Right lobe of liver (tissue), 6 donors: ENCODE measurements around the gene HDAC7. TPM values are rescaled to one million over a fixed set of nuclear protein-coding genes. Genes with fewer than 3 reads are reported as not detected.

Experiments used
- ATAC-seq, 4 donors: fragments of 200-7000 bp; cut with Tn5 transposase; one replicate each; pipeline ENCODE4 v1.9.1; 2020; ENCODE audit warnings: mild to moderate bottlenecking in 4 of 4, moderate library complexity in 4 of 4
- DNase-seq, 3 donors: peaks; one replicate each; pipeline ENCODE4 v3.0.0-alpha.2; 2020
- H3K27ac ChIP-seq, 3 donors: fragments of 200-600 bp; one replicate each; pipeline ENCODE4 v1.8.0; 2022
- H3K27me3 ChIP-seq, 2 donors: fragments of 200-600 bp; one replicate each; pipeline ENCODE4 v1.8.0; 2022
- H3K36me3 ChIP-seq, 4 donors: fragments of 200-600 bp; sonication (generic) in 1 of 4; one replicate each; pipeline versions ENCODE4 v1.5.1 to v1.8.0; 2017 to 2022; ENCODE audit warnings: control low read depth in 1 of 4
- H3K4me1 ChIP-seq, 4 donors: fragments of 200-600 bp; sonication (generic) in 1 of 4; one replicate each; pipeline versions ENCODE4 v1.5.1 to v1.8.0; 2017 to 2022; ENCODE audit warnings: control low read depth in 1 of 4
- H3K4me3 ChIP-seq, 3 donors: fragments of 200-600 bp; one replicate each; pipeline ENCODE4 v1.8.0; 2022
- H3K9me3 ChIP-seq, 4 donors: fragments of 200-600 bp; sonication (generic) in 1 of 4; one replicate each; pipeline versions ENCODE4 v1.5.1 to v1.8.0; 2017 to 2022; ENCODE audit warnings: control low read depth in 1 of 4
- CTCF ChIP-seq, 4 donors: fragments of 200-600 bp in 3 of 4; fragments of 450-650 bp in 1 of 4; IDR thresholded peaks; one replicate each; pipeline versions ENCODE4 v1.5.1 to v1.8.0; 2016 to 2022; ENCODE audit warnings: antibody characterized with exemption in 4 of 4, mild to moderate bottlenecking in 2 of 4
- POLR2A ChIP-seq: fragments of 450-650 bp; IDR thresholded peaks from one replicate; pipeline ENCODE4 v1.6.1; 2017; ENCODE audit warnings: antibody characterized with exemption, mild to moderate bottlenecking
- WGBS: methylation state at CpG from one replicate; pipeline ENCODE4 v1.1.6; 2018; ENCODE audit warnings: low coverage, low lambda C conversion rate; ENCODE audit not compliant: insufficient coverage; ENCODE audit errors: missing lambda C conversion rate; 5-methylcytosine and 5-hydroxymethylcytosine counted together
- intact Hi-C, 2 donors: fragments of 100-400 bp; cut with DNase I; formaldehyde crosslinking; loops; one replicate each; pipeline versions ENCODE4 v1.11.2 to v1.14.1; 2022
- total RNA-seq, 6 experiments: library from RNA; depleted of rRNA in 2 of 6; stranded (reverse); fragments of >200 nt in 2 of 6; fragmentation: NEBNext Ultra II Directional in 3 of 6; extraction: Animal tissue kit (Norgen Biotek cat#: 25700) in 3 of 6; gene quantifications; one replicate each; pipeline versions ENCODE4 v1.1.0 to v1.2.4, GENCODE V29; 2016 to 2023
- donor health status: DM: no; HTN: yes; CAD: no.
- donor health status: DM: no; HTN: no; CAD: no.
- donor health status: DM: no; HTN: no; CAD: no.
- donor health status: DM: no; HTN: yes; CAD: no.
- donor health status: DM: no; HTN: yes; CAD: no.

Gene HDAC7
- total RNA-seq, 6 experiments from 2014 or later = 6.6 to 18.8 (median 8.4) TPM

- ATAC-seq (no peak), DNase-seq (no peak)
- intact Hi-C loops = no loop called here
- no peaks in the 10 kb centered on the region for H3K4me1 ChIP-seq
- H3K9me3 ChIP-seq = no peaks in the 10 kb centered on the region
- TF ChIP-seq POLR2A (no peak), CTCF (IDR thresholded peaks at IDR 0.05) (no peak)
- no peak overlapping the region for H3K4me3 ChIP-seq
- H3K27me3 ChIP-seq = no peaks in the 10 kb centered on the region
- H3K36me3 ChIP-seq = no peaks in the 10 kb centered on the region
- no peak overlapping the region for H3K27ac ChIP-seq
- WGBS = 67% methylated on average over 2 of the region's 4 CpGs
Observed at GRCh38 chr12:47752121-47752520, 67.6 kb downstream of the HDAC7 start.

- WGBS = 71% methylated on average over 3 of the region's 9 CpGs
- ATAC-seq = no peak
- no peaks in the 10 kb centered on the region for H3K9me3 ChIP-seq
- no peak overlapping the region for H3K27ac ChIP-seq
- no peaks in the 10 kb centered on the region for H3K27me3 ChIP-seq
- no peaks in the 10 kb centered on the region for H3K36me3 ChIP-seq
- no peak overlapping the region for H3K4me3 ChIP-seq
- no peak for DNase-seq
- TF ChIP-seq CTCF (IDR thresholded peaks at IDR 0.05) (no peak), POLR2A (no peak)
- intact Hi-C loops = no loop called here
- no peaks in the 10 kb centered on the region for H3K4me1 ChIP-seq
Observed at GRCh38 chr12:47751561-47751960, 68.1 kb downstream of the HDAC7 start.

- Histone ChIP-seq H3K4me1 (no peaks in the 10 kb centered on the region), H3K27ac (no peak overlapping the region), H3K27me3 (no peaks in the 10 kb centered on the region), H3K4me3 (no peak overlapping the region), H3K9me3 (no peaks in the 10 kb centered on the region), H3K36me3 (no peaks in the 10 kb centered on the region)
- no peak for TF ChIP-seq POLR2A
- TF ChIP-seq CTCF (IDR thresholded peaks at IDR 0.05) = no peak
- WGBS = no CpG with 5 or more reads among the region's 19 CpGs
- intact Hi-C loops = no loop called here
- DNase-seq (no peak), ATAC-seq (no peak)
Observed at GRCh38 chr12:47750916-47751470, 68.7 kb downstream of the HDAC7 start.

- no peaks in the 10 kb centered on the region for H3K4me1 ChIP-seq
- WGBS = 48% methylated on average over 2 of the region's 10 CpGs
- no peak for TF ChIP-seq CTCF (IDR thresholded peaks at IDR 0.05)
- no peak for TF ChIP-seq POLR2A
- H3K27ac ChIP-seq = no peak overlapping the region
- H3K9me3 ChIP-seq = no peaks in the 10 kb centered on the region
- no peak for ATAC-seq
- no peak for DNase-seq
- intact Hi-C loops = no loop called here
- H3K4me3 ChIP-seq = no peak overlapping the region
- H3K36me3 ChIP-seq = no peaks in the 10 kb centered on the region
- H3K27me3 ChIP-seq = no peaks in the 10 kb centered on the region
Observed at GRCh38 chr12:47750229-47750798, 69.4 kb downstream of the HDAC7 start.
